GM18526 (cell line): ENCODE measurements around the gene SNED1.

Source experiments
- POLR2A ChIP-seq: IDR thresholded peaks from 3 replicates; pipeline ENCODE4 v1.6.1; 2011; ENCODE audit not compliant: insufficient read length; ENCODE audit errors: extremely low read depth

Gene SNED1

GRCh38 chr2:241108271-241109209 lies 110.1 kb downstream of the SNED1 start:
- TF ChIP-seq POLR2A, result no peak

- TF ChIP-seq POLR2A, result no peak
Measured at GRCh38 chr2:241109210-241110088, 111.0 kb downstream of the SNED1 start.

- TF ChIP-seq POLR2A, result no peak
Measured at GRCh38 chr2:241110089-241110606, 111.7 kb downstream of the SNED1 start.

- TF ChIP-seq POLR2A, result no peak
Measured at GRCh38 chr2:241110607-241111439, 112.4 kb downstream of the SNED1 start.

GRCh38 chr2:241111440-241111805 lies 113.0 kb downstream of the SNED1 start:
- TF ChIP-seq POLR2A, result no peak

- no peak for TF ChIP-seq POLR2A
Measured at GRCh38 chr2:241112046-241112445, 113.6 kb downstream of the SNED1 start.

- no peak for TF ChIP-seq POLR2A
Measured at GRCh38 chr2:241112592-241112991, 114.2 kb downstream of the SNED1 start.

GRCh38 chr2:241114836-241115235 lies 116.4 kb downstream of the SNED1 start:
- TF ChIP-seq POLR2A, result no peak

- no peak for TF ChIP-seq POLR2A
Measured at GRCh38 chr2:241115361-241115760, 116.9 kb downstream of the SNED1 start.

GRCh38 chr2:241116606-241117560 lies 118.5 kb downstream of the SNED1 start:
- TF ChIP-seq POLR2A, result no peak

- TF ChIP-seq POLR2A, result no peak
Measured at GRCh38 chr2:241118737-241119505, 120.5 kb downstream of the SNED1 start.

- no peak for TF ChIP-seq POLR2A
Measured at GRCh38 chr2:241120440-241120839, 122.0 kb downstream of the SNED1 start.

- TF ChIP-seq POLR2A, result no peak
Measured at GRCh38 chr2:241121008-241121407, 122.6 kb downstream of the SNED1 start.

GRCh38 chr2:241122376-241123002 lies 124.1 kb downstream of the SNED1 start:
- TF ChIP-seq POLR2A, result no peak
